HEK293 (cell line): ENCODE data around the gene MCHR1.

Experiments used
- CTCF ChIP-seq: fragments of 450-650 bp; formaldehyde crosslinking; IDR thresholded peaks from 2 replicates; pipeline ENCODE4 v1.5.1; 2016; ENCODE audit warnings: missing biosample characterization, missing genetic modification characterization
- HOXA7 ChIP-seq: sonication (generic); formaldehyde crosslinking; IDR thresholded peaks from 2 replicates; pipeline ENCODE4 v1.8.1; 2022; ENCODE audit warnings: missing genetic modification reagents, borderline replicate concordance
- YY1 ChIP-seq: fragments of 450-650 bp; formaldehyde crosslinking; IDR thresholded peaks from 2 replicates; pipeline ENCODE4 v1.5.1; 2018; ENCODE audit warnings: missing biosample characterization, missing genetic modification characterization
- ZNF132 ChIP-seq: fragments of 450-650 bp; formaldehyde crosslinking; IDR thresholded peaks from 2 replicates; pipeline ENCODE4 v1.5.1; 2017; ENCODE audit warnings: missing biosample characterization, missing genetic modification characterization, borderline replicate concordance

- TF ChIP-seq CTCF (tag by site-specific recombination) (no peak), HOXA7 (CRISPR knock-in tag) (no peak), YY1 (no peak), ZNF132 (tag by site-specific recombination) (no peak)
Observed at GRCh38 chr22:40691532-40691931, 12.2 kb downstream of the MCHR1 start.
